Heart left ventricle (tissue), 13 donors: Measurements from ENCODE around the gene TICRR.

Experiments
- POLR2A ChIP-seq, 2 donors: fragments of 450-650 bp; IDR thresholded peaks; one replicate each; pipeline ENCODE4 v1.6.1; 2017; ENCODE audit warnings: antibody characterized with exemption in 2 of 2, mild to moderate bottlenecking in 2 of 2, moderate library complexity in 2 of 2
- TF ChIP-seq, protein P1 (sequence below), 12 donors: fragments of 200-600 bp; sonication (generic) in 4 of 12; IDR thresholded peaks; one replicate each; pipeline versions ENCODE4 v1.5.0 to v1.8.0; 2018 to 2022; ENCODE audit warnings: antibody characterized with exemption in 12 of 12, mild to moderate bottlenecking in 5 of 12
- donor health status: ischemic (EF 13 %, LVEDD 7.1; RV severe dilation, severe dysfunction).
- donor health status: DM: no; HTN: yes; CAD: no.
- donor health status: DM: no; HTN: no; CAD: no.
- donor health status: ischemic (EF 25% LVEDD 6.9; RV normal size, moderate dysfunction).
- donor health status: ischemic (EF 25% LVEDD 5.7; RV mildly dilated, moderate dysfunction).
- donor health status: ischemic (EF 35%, LVEDD 5.7; RV mildly dilated, moderate dysfunction).
- donor health status: nonischemic (EF 11% LVEDD 7.7; RV severe dilation, severe dysfunction).
- donor health status: DM: yes; HTN: yes; CAD: no.
- donor health status: PGD.
- donor health status: ischemic (EF 29% LVEDD 5.4; RV normal size, mild dysfunction).
- donor health status: nonischemic (EF 23%, LVEDD 6.1; RV moderate dilation, normal function).

- TF ChIP-seq, protein P1, sequence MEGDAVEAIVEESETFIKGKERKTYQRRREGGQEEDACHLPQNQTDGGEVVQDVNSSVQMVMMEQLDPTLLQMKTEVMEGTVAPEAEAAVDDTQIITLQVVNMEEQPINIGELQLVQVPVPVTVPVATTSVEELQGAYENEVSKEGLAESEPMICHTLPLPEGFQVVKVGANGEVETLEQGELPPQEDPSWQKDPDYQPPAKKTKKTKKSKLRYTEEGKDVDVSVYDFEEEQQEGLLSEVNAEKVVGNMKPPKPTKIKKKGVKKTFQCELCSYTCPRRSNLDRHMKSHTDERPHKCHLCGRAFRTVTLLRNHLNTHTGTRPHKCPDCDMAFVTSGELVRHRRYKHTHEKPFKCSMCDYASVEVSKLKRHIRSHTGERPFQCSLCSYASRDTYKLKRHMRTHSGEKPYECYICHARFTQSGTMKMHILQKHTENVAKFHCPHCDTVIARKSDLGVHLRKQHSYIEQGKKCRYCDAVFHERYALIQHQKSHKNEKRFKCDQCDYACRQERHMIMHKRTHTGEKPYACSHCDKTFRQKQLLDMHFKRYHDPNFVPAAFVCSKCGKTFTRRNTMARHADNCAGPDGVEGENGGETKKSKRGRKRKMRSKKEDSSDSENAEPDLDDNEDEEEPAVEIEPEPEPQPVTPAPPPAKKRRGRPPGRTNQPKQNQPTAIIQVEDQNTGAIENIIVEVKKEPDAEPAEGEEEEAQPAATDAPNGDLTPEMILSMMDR (IDR thresholded peaks at IDR 0.05), result no peak
- no peak for TF ChIP-seq POLR2A (IDR thresholded peaks at IDR 0.05)
Measured at GRCh38 chr15:89569090-89569745, 6.1 kb upstream of the TICRR start.
